Measurements from ENCODE around the gene HEATR5B.

DNA sequence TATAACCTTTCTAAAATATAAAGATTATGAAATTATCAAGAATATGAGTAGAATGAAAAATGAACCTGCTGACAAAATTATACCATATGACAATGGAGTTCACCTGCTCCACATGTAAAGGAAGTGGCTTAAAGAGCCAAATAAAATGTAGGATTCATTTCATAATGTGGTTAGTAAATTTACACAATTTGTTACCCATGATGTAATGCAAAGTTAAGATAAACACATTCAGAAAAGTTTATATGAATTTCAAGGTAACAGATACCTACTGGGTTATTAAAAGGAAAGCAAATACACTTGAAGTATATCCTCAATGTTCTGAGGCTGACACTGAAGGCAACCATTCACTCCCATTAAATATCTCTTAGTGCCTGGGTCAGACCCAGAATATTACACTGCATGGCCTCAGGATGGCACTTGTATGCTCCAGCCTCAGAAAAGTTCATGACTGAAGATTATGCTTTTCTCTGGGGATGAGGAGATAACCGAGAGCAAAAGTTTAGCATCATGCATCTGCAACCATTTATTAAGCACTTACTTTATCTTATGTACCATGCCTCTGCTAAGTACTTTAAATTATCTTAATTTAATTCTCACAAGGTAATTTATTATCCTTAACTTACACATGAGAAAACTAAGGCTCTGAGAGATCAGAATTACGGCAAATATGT lies 124.0 kb downstream of the HEATR5B start:
- TF ChIP-seq, protein P1, sequence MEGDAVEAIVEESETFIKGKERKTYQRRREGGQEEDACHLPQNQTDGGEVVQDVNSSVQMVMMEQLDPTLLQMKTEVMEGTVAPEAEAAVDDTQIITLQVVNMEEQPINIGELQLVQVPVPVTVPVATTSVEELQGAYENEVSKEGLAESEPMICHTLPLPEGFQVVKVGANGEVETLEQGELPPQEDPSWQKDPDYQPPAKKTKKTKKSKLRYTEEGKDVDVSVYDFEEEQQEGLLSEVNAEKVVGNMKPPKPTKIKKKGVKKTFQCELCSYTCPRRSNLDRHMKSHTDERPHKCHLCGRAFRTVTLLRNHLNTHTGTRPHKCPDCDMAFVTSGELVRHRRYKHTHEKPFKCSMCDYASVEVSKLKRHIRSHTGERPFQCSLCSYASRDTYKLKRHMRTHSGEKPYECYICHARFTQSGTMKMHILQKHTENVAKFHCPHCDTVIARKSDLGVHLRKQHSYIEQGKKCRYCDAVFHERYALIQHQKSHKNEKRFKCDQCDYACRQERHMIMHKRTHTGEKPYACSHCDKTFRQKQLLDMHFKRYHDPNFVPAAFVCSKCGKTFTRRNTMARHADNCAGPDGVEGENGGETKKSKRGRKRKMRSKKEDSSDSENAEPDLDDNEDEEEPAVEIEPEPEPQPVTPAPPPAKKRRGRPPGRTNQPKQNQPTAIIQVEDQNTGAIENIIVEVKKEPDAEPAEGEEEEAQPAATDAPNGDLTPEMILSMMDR (IDR thresholded peaks at IDR 0.05; ENCODE audit: low read length) = no peak
- no peak for TF ChIP-seq EZH2 (optimal IDR thresholded peaks at IDR 0.05; ENCODE audit: low read depth, low read length)
